ENCODE data around the gene ANKRD65.
"Not testable (repeated sequence)": the region's sequence is repeated elsewhere in the genome, so short reads cannot be mapped to it uniquely, and the experiment has no call there.

The ANKRD65 gene

DNA sequence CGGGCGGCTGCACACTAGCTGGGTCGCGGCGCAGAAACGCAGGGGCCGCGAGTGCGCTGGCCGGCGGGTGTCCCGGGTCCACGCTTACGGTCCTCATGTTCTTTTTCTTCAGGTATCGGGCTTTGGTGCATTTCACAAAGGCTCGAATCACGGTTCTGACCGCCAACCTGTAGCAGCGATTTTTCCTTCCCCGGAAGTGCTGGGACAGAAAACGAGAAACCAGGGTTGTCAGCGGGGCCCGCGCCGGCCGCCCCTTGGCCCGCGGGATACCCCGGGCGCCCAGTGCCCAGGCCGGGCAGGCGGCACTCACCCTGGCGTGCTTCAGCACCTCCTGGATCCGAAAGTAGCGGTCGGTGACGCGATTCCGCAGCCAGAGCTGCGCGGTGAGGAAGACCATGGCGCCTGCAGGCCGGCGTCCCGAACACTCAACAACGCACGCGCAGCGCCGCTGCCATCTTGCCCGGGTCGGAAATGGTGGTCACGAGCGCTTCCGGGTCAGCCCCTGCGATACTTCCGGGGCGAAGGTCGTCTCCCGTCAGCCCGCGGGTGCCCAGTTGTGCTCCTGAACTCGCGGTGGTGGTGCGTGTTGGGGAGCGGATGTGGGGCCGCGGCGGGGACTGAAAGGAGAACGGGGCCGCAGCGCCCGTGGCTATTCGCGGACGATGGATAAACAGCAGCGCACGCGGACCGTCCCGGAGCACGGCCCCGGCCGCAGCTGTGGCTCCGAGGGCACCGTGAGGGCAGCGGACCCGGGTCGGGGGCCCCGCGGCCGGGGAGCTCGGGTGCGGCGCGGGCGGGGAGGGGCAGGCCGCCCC lies 14.0 kb downstream of the ANKRD65 start, which contains the start of gene MRPL20:
Gene MRPL20, minus strand, starts transcription at position 473 of the 815 bp plus-strand sequence. Its CDS starts 76 bp downstream, at position 397.
- peaks cover 20% of the 10 kb centered on the region for H3K4me1 ChIP-seq (ENCODE audit: control insufficient read depth, insufficient read depth, low read length)
- DNase-seq (ENCODE audit: low read depth): peak; percentile 97
- no peaks in the 10 kb centered on the region for H3K27me3 ChIP-seq (replicated peaks; ENCODE audit: control insufficient read depth, insufficient read depth, low read length)
- H3K36me3 ChIP-seq (ENCODE audit: control insufficient read depth, insufficient read depth, low read length, severe bottlenecking): peaks cover 32% of the 10 kb centered on the region
- no peaks in the 10 kb centered on the region for H3K9me3 ChIP-seq (ENCODE audit: control insufficient read depth, low read length)
- peak within 1 kb of the TSS; percentile 98 for H3K9ac ChIP-seq (ENCODE audit: low read length)
- peak within 1 kb of the TSS; percentile 96 for H3K4me3 ChIP-seq (ENCODE audit: low read length)

DNA sequence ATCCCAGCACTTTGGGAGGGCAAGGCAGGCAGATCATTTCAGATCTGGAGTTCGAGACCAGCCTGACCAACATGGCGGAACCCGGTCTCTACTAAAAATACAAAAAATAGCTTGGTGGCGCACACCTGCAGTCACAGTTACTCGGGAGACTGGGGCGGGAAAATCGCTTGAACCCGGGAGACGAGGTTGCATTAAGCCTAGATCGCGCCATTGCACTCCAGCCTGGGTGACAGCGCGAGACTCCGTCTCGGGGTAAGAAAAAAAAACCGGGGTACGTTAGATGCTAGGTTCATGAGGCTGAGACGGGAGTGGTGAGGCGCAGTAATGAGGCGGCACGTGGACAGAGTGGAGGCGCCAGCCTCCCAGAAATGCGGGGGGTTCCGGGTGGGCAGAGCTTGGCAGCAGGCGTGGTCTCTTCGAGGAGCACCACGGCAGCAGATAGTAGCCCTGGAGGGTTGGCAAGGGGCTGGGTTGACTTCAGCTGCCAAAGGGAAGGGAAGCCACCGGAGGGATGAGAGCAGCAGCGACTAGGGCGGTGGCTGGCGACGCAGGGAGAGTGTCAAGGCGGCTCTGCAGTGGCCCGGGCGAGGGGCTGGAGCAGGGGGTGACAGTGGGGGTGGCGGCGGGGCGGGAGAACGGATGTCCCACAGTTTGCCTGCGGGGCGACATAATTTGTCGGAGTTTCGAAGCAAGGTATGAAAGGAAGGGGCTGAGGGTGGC lies 14.8 kb downstream of the ANKRD65 start:
- peak overlapping the region; percentile 96 for H3K4me3 ChIP-seq (ENCODE audit: low read length)
- peaks cover 39% of the 10 kb centered on the region for H3K36me3 ChIP-seq (ENCODE audit: control insufficient read depth, insufficient read depth, low read length, severe bottlenecking)
- no peaks in the 10 kb centered on the region for H3K9me3 ChIP-seq (ENCODE audit: control insufficient read depth, low read length)
- peaks cover 22% of the 10 kb centered on the region for H3K4me1 ChIP-seq (ENCODE audit: control insufficient read depth, insufficient read depth, low read length)
- H3K27me3 ChIP-seq (replicated peaks; ENCODE audit: control insufficient read depth, insufficient read depth, low read length): no peaks in the 10 kb centered on the region
- H3K9ac ChIP-seq (ENCODE audit: low read length): peak overlapping the region; percentile 98
- no peak for DNase-seq (ENCODE audit: low read depth)

DNA sequence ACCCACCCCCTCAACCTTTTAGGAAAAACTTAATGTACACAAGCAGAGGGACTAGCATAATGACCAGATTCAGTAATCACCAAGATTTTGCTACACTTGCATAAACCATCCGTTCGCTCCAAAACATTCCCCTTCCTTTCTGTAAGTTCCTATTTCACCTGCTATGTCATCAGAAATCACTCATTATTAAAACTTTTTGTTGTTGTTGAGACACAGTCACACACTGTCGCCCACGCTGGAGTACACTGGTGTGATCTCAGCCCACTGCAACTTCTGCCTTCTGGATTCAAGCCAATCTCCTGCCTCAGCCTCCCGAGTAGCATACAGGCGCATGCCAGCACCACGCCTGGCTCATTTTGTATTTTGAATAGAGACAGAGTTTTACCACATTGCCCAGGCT lies 17.4 kb downstream of the ANKRD65 start:
- Histone ChIP-seq H3K27me3 (replicated peaks; ENCODE audit: control insufficient read depth, insufficient read depth, low read length) (no peaks in the 10 kb centered on the region), H3K9ac (ENCODE audit: low read length) (no peak overlapping the region), H3K4me1 (ENCODE audit: control insufficient read depth, insufficient read depth, low read length) (peaks cover 36% of the 10 kb centered on the region), H3K9me3 (ENCODE audit: control insufficient read depth, low read length) (no peaks in the 10 kb centered on the region), H3K36me3 (ENCODE audit: control insufficient read depth, insufficient read depth, low read length, severe bottlenecking) (peaks cover 46% of the 10 kb centered on the region), H3K4me3 (ENCODE audit: low read length) (no peak overlapping the region)
- DNase-seq (ENCODE audit: low read depth): no peak

DNA sequence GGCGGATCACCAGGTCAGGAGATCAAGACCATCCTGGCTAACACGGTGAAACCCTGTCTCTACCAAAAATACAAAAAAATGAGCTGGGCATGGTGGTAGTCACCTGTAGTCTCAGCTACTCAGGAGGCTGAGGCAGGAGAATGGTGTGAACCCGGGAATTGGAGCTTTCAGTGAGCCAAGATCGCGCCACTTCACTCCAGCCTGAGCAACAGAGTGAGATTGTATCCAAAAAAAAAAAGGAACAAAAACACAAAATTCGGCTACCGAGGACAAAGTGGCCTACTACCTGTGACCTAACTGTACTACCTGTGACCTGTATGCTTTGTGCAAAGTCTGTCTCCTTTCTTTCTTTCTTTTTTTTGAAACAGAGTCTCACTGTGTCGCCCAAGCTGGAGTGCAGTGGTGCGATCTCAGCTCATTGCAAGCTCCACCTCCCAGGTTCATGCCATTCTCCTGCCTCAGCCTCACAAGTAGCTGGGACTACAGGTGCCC lies 18.1 kb downstream of the ANKRD65 start:
- not testable (repeated sequence) for H3K27me3 ChIP-seq (replicated peaks; ENCODE audit: control insufficient read depth, insufficient read depth, low read length); H3K4me3 ChIP-seq (ENCODE audit: low read length); H3K9me3 ChIP-seq (ENCODE audit: control insufficient read depth, low read length); H3K9ac ChIP-seq (ENCODE audit: low read length); DNase-seq (ENCODE audit: low read depth)
- peaks cover 47% of the 10 kb centered on the region for H3K36me3 ChIP-seq (ENCODE audit: control insufficient read depth, insufficient read depth, low read length, severe bottlenecking)
- peaks cover 31% of the 10 kb centered on the region for H3K4me1 ChIP-seq (ENCODE audit: control insufficient read depth, insufficient read depth, low read length)

DNA sequence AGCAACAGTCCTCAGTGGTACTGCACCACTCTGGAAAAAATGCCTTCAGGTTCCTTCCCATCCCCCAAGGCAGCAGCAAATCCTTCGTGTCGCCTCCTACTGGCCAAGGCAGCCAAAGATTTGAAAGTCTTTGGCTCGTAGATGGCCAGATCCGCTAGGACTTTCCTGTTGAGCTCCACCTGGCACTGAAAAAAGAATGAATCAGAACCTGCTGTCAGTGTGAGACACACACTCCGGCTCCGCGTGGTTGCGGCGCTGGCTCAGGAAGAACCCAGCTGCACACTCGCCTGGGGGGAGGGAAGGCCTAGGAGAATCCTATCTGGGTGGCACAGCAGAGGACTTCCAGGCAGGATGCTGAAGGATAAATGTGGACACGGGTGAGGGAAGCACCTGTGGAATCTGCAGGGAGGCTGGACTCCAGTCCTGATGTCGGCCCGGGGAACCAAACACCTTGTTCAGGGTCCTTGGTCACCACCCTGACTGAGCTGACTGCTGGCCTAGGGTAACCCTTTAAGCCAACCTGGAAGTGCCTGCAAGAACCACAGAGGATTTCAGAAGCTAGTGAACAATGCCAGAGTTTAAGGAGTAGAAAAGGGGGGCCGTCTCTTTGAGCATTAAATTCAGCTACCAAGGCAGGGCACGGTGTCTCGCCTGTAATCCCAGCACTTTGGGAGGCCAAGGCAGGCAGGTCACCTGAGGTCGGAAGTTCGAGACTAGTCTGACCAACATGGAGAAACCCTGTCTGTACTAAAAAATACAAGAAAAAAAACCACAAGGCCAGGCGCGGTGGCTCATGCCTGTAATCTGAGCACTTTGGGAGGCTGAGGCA lies 18.8 kb downstream of the ANKRD65 start:
- H3K4me1 ChIP-seq (ENCODE audit: control insufficient read depth, insufficient read depth, low read length): peaks cover 37% of the 10 kb centered on the region
- no peaks in the 10 kb centered on the region for H3K9me3 ChIP-seq (ENCODE audit: control insufficient read depth, low read length)
- DNase-seq (ENCODE audit: low read depth): peak; percentile 75
- no peak overlapping the region for H3K9ac ChIP-seq (ENCODE audit: low read length)
- peaks cover 54% of the 10 kb centered on the region for H3K36me3 ChIP-seq (ENCODE audit: control insufficient read depth, insufficient read depth, low read length, severe bottlenecking)
- H3K4me3 ChIP-seq (ENCODE audit: low read length): no peak overlapping the region
- H3K27me3 ChIP-seq (replicated peaks; ENCODE audit: control insufficient read depth, insufficient read depth, low read length): no peaks in the 10 kb centered on the region

DNA sequence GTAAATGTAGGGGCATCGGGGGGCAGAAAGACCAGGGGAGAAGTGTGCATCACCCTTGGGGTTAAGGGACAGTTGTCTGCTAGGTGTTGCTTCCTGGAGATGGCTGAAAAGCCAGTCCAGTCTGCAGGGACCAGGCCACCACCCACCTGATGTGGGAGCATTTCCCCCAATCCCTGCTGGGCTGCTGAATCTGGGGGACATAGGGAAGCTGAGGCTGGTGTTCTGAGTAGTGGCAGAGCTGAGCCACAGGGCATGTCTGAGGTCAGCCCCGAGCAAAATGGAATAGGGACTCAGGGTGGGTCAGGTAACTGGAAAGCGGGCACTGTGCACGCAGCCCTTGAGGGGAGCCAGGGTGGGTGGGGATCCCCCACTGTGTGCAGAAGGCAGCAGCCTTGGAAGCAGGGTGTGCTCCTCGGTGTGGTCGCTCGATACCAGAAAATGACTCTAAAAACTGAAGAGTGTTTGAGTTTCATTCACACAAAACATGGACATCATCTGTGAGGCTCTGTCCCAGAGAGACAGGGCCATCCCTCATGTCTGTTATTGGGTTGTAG lies 19.5 kb downstream of the ANKRD65 start:
- Histone ChIP-seq H3K9me3 (ENCODE audit: control insufficient read depth, low read length) (no peaks in the 10 kb centered on the region), H3K27me3 (replicated peaks; ENCODE audit: control insufficient read depth, insufficient read depth, low read length) (no peaks in the 10 kb centered on the region), H3K4me1 (ENCODE audit: control insufficient read depth, insufficient read depth, low read length) (peaks cover 42% of the 10 kb centered on the region), H3K9ac (ENCODE audit: low read length) (no peak overlapping the region), H3K36me3 (ENCODE audit: control insufficient read depth, insufficient read depth, low read length, severe bottlenecking) (peaks cover 59% of the 10 kb centered on the region), H3K4me3 (ENCODE audit: low read length) (no peak overlapping the region)
- DNase-seq (ENCODE audit: low read depth): no peak

DNA sequence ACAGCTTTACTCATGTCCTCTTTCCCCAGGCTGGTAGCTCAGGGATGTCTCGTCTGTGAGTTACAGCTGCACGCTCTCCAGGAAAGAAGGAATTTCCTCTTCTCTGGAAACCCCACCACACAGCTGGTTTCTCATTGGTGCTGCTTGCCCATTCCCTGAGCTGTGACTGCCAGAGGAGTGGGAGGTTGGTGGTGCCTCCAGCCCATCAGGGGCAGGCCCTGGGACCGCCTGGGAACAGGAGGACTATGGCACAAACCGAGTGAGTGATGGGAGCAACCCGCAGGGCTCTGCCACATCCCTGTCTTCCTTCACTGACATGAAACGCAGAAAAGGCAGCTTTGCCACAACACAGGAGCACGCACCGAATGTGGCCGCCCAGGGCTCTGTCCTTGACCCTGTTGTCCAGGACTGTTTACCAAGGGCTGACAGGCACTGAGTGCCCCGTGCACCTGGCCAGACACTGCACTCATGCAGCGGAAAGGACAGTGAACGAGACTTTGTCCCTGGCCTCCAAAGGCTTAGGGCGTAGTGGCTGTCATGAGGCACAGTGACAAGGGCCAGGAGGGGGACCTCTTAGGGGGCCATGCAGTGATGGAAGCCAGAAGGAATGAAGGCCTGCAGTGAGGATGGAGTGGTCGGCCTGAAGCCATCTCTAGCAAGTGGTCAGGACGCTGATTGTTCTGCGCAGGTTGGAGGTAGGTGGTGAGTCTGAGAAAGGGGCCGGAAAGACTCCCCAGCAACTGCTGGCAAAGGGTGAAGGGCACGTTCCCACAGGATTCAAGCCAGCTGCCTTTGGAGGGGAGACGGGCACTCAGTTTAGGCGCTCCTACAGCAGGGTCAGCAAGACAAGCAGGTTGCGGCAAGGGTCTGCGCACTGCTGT lies 20.3 kb downstream of the ANKRD65 start:
- Histone ChIP-seq H3K4me3 (ENCODE audit: low read length) (peak overlapping the region; percentile 91), H3K36me3 (ENCODE audit: control insufficient read depth, insufficient read depth, low read length, severe bottlenecking) (peaks cover 59% of the 10 kb centered on the region), H3K9me3 (ENCODE audit: control insufficient read depth, low read length) (no peaks in the 10 kb centered on the region), H3K27me3 (replicated peaks; ENCODE audit: control insufficient read depth, insufficient read depth, low read length) (no peaks in the 10 kb centered on the region), H3K9ac (ENCODE audit: low read length) (peak overlapping the region; percentile 93), H3K4me1 (ENCODE audit: control insufficient read depth, insufficient read depth, low read length) (peaks cover 36% of the 10 kb centered on the region)
- DNase-seq (ENCODE audit: low read depth): no peak

DNA sequence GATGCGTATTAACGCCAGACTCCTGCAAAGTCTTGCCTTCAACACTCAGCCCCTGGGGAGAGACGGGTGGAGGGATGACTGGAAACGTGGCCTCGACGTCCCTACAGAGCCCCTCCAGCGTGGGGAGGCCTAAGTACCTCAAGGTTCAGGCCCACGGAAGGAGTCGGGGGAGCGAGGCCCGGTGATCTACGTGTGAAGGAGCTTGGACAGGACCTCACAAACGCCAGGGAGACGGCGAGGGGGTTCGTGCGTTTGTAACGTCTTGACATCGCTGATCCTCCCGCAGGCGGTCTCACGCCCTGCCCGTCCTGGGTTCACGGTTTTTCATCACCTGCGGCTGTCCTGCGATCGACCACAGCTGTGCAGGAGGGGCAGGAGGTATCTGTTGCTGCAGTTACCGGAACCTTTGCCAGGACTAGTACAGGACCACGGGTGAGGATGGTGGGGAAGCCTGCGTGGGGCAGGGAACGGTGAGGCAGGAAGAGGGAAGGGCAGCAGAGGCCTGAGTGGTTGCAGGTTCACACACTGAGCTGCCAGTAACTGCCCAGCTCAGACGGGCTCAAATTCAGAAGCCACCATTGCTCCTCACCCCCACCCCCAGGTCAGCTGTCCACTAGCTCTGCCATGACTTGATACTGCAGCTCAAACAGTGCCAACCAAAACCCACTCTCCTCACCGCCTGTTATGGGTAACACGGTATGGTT lies 21.1 kb downstream of the ANKRD65 start:
- H3K9ac ChIP-seq (ENCODE audit: low read length): peak overlapping the region; percentile 93
- peak overlapping the region; percentile 91 for H3K4me3 ChIP-seq (ENCODE audit: low read length)
- peaks cover 29% of the 10 kb centered on the region for H3K4me1 ChIP-seq (ENCODE audit: control insufficient read depth, insufficient read depth, low read length)
- H3K27me3 ChIP-seq (replicated peaks; ENCODE audit: control insufficient read depth, insufficient read depth, low read length): no peaks in the 10 kb centered on the region
- no peaks in the 10 kb centered on the region for H3K9me3 ChIP-seq (ENCODE audit: control insufficient read depth, low read length)
- H3K36me3 ChIP-seq (ENCODE audit: control insufficient read depth, insufficient read depth, low read length, severe bottlenecking): peaks cover 60% of the 10 kb centered on the region
- peak; percentile 46 for DNase-seq (ENCODE audit: low read depth)

DNA sequence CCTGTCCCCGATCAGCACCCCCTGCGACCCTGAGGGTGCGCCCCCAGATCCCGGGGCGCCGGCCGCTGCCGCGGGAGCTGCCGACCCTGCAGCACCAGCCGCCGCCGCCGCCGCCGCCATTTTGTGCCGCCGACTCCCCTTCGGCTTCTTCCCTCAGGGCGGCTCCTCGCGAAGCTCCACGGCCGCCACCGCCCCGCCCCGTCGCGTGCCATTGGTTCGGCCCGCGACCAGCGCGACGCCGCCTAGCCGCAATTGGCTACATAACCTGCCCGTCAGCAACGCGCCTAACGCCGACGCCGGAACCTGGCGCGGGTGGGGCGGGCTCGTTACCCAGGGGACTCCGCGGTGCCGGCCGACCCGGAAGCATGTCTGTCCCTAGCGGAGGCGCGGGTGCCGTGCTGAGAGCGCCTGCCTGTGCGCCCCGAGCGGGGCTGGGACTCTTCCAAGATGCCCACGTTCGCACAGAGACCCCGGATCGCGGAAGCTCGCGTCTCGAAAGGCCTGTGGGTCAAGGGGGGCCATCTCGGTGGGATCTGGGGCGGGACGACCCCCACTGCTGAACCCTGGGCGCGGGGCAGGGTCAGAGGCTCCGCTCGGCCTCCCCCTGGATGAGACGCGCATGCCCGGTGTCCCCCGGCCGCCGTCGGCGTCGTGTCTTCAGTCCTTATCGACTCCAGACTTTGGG lies 21.7 kb downstream of the ANKRD65 start, which contains the start of gene CCNL2:
Gene CCNL2, minus strand, starts transcription at position 149 of the 685 bp plus-strand sequence. Its CDS starts 29 bp downstream, at position 120.
- Histone ChIP-seq H3K27me3 (replicated peaks; ENCODE audit: control insufficient read depth, insufficient read depth, low read length) (no peaks in the 10 kb centered on the region), H3K36me3 (ENCODE audit: control insufficient read depth, insufficient read depth, low read length, severe bottlenecking) (peaks cover 59% of the 10 kb centered on the region), H3K9me3 (ENCODE audit: control insufficient read depth, low read length) (no peaks in the 10 kb centered on the region), H3K9ac (ENCODE audit: low read length) (peak within 1 kb of the TSS; percentile 93), H3K4me3 (ENCODE audit: low read length) (peak within 1 kb of the TSS; percentile 91), H3K4me1 (ENCODE audit: control insufficient read depth, insufficient read depth, low read length) (peaks cover 29% of the 10 kb centered on the region)
- DNase-seq (ENCODE audit: low read depth): peak; percentile 99

Data from adipocyte (in vitro differentiated cells).